ENCODE results near the gene CAMTA1.

Gene CAMTA1

DNA sequence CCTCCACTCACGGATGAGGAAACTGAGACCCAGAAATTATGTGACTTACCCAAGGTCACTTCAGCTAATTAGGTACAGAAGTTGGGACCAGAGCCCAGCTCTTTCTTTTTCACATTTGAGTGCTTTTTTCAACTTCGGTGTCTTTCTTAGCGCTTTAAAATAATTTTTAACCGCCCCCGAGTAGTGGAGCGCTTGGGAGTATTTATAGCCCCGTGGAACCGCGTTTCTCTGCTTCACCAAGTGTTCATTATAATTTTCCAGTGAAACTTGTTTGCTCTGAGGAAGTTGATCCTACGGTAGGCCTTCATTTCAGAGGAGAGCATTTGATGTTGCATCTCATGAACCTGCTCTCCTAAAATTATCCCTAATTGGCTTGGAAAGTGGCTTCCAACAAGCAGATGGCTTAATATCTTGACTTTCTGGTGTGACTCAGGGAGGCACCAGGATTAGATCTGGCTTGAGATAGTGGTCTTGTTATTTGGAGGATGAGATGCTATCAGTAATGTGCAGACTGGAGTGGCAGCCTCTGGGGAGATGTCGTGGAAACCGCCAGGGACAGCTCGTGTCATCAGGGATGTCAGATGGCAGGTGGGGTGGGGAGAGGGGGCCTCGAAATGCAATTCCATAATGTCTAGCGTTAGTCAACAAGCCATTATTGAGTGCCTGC, 321.3 kb downstream of the CAMTA1 start:
- ChIA-PET POLR2A (no interaction called here), CTCF (no interaction called here)
- TF ChIP-seq FOXM1 (IDR thresholded peaks at IDR 0.05; ENCODE audit: borderline replicate concordance) (no peak), BHLHE40 (IDR thresholded peaks at IDR 0.05; ENCODE audit: borderline replicate concordance) (no peak), ARNT (IDR thresholded peaks at IDR 0.05) (no peak), CTBP1 (IDR thresholded peaks at IDR 0.05; ENCODE audit: borderline replicate concordance) (no peak), L3MBTL2 (conservative IDR thresholded peaks at IDR 0.05) (no peak), FOXA1 (IDR thresholded peaks at IDR 0.05) (no peak), SP1 (IDR thresholded peaks at IDR 0.05) (no peak), FOXK2 (IDR thresholded peaks at IDR 0.05) (no peak), ZNF384 (IDR thresholded peaks at IDR 0.05) (no peak), TARDBP (IDR thresholded peaks at IDR 0.05) (no peak)
- TF ChIP-seq, protein P1, sequence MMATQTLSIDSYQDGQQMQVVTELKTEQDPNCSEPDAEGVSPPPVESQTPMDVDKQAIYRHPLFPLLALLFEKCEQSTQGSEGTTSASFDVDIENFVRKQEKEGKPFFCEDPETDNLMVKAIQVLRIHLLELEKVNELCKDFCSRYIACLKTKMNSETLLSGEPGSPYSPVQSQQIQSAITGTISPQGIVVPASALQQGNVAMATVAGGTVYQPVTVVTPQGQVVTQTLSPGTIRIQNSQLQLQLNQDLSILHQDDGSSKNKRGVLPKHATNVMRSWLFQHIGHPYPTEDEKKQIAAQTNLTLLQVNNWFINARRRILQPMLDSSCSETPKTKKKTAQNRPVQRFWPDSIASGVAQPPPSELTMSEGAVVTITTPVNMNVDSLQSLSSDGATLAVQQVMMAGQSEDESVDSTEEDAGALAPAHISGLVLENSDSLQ (IDR thresholded peaks at IDR 0.05), result no peak
- no peak for DNase-seq (ENCODE audit: extremely low spot score)

DNA sequence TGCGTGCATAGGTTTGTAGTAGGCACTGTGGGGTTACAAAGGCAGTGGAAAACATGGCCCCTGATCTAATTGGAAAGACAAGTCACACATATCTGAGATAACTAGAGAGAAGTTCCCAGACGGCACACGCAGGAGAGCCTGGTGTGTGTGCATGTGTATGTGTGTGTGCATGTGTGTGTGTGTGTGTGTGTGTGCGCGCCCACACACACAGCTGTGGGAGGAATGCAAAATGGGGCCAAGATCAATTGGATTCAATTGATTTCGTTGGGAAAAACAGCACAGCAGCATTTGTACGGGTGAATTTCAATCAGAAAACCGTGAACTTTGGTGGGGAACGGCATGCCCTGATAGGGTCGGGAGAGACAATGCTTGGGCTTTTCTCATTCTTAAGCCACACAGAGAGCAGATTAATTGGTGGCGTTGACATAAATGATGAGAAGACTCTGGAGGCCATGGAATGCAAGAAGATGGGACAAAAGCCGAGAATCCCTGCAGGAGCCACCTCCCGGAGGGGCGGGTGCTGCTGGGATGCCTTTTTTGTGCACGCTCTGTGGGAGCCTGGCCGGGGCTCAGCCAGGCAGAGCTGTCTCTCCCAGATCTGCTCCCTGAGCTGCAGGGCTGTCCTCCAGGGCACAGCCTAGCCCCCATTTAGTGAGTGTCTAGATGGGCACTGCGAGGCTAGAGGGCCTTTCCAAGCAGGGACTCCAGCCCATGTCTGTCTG, 322.0 kb downstream of the CAMTA1 start:
- no peak for TF ChIP-seq BHLHE40 (IDR thresholded peaks at IDR 0.05; ENCODE audit: borderline replicate concordance)
- no peak for TF ChIP-seq L3MBTL2 (conservative IDR thresholded peaks at IDR 0.05)
- ChIA-PET POLR2A (no interaction called here), CTCF (no interaction called here)
- no peak for DNase-seq (ENCODE audit: extremely low spot score)

DNA sequence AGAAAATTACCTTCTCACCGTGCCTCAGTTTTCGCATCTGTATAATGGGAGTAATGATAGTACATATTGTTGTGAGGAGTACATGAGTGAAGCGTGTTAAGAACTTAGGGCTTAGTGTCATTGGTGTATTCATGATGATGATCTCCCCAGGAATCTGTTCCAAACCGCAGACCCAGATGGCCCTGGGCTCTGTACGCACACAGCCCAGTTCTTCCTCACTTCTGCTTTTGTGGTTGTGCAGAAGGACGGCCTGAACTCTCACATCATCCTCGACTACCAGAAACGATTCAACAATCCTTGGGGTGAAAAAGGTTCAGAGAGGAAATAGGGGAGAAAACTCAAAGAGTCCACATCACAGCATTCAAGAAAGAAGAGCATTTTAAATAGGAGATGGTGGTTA, 323.0 kb downstream of the CAMTA1 start:
- ChIA-PET POLR2A (no interaction called here), CTCF (no interaction called here)
- no peak for DNase-seq (ENCODE audit: extremely low spot score)
- no peak for TF ChIP-seq ELF4 (IDR thresholded peaks at IDR 0.05)
- no peak for TF ChIP-seq FOXA1 (IDR thresholded peaks at IDR 0.05)
- no peak for TF ChIP-seq SP1 (IDR thresholded peaks at IDR 0.05)
- no peak for TF ChIP-seq BHLHE40 (IDR thresholded peaks at IDR 0.05; ENCODE audit: borderline replicate concordance)
- no peak for TF ChIP-seq CTBP1 (IDR thresholded peaks at IDR 0.05; ENCODE audit: borderline replicate concordance)
- TF ChIP-seq FOXM1 (IDR thresholded peaks at IDR 0.05; ENCODE audit: borderline replicate concordance), result no peak
- TF ChIP-seq ZNF384 (IDR thresholded peaks at IDR 0.05), result no peak
- TF ChIP-seq L3MBTL2 (conservative IDR thresholded peaks at IDR 0.05), result no peak
- TF ChIP-seq NFRKB (IDR thresholded peaks at IDR 0.05), result no peak
- TF ChIP-seq ARNT (IDR thresholded peaks at IDR 0.05), result no peak
- no peak for TF ChIP-seq TARDBP (IDR thresholded peaks at IDR 0.05)
- no peak for TF ChIP-seq LEF1 (IDR thresholded peaks at IDR 0.05; ENCODE audit: borderline replicate concordance)

DNA sequence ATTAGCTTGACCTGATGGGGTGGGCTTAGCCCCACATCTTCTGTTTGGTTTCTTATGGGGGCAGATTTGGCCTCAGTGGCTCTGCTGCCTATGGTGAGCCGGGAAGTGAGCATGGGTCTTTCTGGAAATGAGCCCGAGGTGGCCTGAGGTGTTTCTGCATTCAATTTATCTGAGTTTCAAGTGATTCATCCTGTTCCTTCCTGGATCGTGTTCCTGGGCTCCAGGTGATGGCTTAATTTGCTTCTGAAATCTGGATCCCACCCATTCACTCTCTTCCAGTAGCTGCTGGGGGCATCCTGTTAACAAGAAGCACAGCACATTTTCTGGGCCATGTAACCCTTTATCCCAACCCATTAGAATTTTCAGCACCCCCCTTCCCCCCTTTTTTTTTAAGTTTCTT, 324.6 kb downstream of the CAMTA1 start:
- TF ChIP-seq CTBP1 (IDR thresholded peaks at IDR 0.05; ENCODE audit: borderline replicate concordance), result no peak
- TF ChIP-seq SP1 (IDR thresholded peaks at IDR 0.05), result no peak
- no peak for TF ChIP-seq HDGF (IDR thresholded peaks at IDR 0.05; ENCODE audit: borderline replicate concordance)
- TF ChIP-seq ELF4 (IDR thresholded peaks at IDR 0.05), result no peak
- POLR2A ChIA-PET, result no interaction called here
- no peak for DNase-seq (ENCODE audit: extremely low spot score)
- CTCF ChIA-PET, result interaction anchor here (1.7 kb wide), 1 partner anchor 68 kb away, joined by 5 read pairs; no protein-coding TSS in a partner anchor

DNA sequence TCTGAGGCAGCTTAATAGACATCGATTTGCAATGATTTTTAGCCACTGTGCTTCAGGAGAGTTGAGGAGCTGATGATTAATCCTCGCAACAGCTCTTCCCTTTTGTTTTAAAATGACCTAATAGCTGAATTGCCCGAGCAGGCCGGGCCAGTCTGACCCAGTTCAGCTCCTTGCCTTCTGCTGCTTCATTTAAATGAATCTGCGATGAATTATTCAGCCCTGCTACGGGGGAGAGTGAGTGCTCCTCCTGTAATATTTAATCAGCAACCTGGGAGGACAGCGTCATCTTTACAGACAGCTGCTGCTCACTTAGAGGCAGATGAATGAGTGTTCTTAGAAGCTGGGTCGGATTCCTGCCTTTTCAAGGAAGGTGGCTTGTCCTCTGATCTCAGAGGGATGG, 325.1 kb downstream of the CAMTA1 start:
- ChIA-PET CTCF (interaction anchor here (1.7 kb wide), 1 partner anchor 68 kb away, joined by 5 read pairs; no protein-coding TSS in a partner anchor), POLR2A (no interaction called here)
- DNase-seq (ENCODE audit: extremely low spot score), result no peak
- no peak for TF ChIP-seq NFRKB (IDR thresholded peaks at IDR 0.05)
- no peak for TF ChIP-seq LEF1 (IDR thresholded peaks at IDR 0.05; ENCODE audit: borderline replicate concordance)
- no peak for TF ChIP-seq L3MBTL2 (conservative IDR thresholded peaks at IDR 0.05)
- no peak for TF ChIP-seq CTBP1 (IDR thresholded peaks at IDR 0.05; ENCODE audit: borderline replicate concordance)
- no peak for TF ChIP-seq FOXM1 (IDR thresholded peaks at IDR 0.05; ENCODE audit: borderline replicate concordance)
- no peak for TF ChIP-seq ELF4 (IDR thresholded peaks at IDR 0.05)
- no peak for TF ChIP-seq ARNT (IDR thresholded peaks at IDR 0.05)
- no peak for TF ChIP-seq TARDBP (IDR thresholded peaks at IDR 0.05)
- TF ChIP-seq, protein P1 (IDR thresholded peaks at IDR 0.05), result no peak
- TF ChIP-seq BHLHE40 (IDR thresholded peaks at IDR 0.05; ENCODE audit: borderline replicate concordance), result no peak
- TF ChIP-seq ZNF384 (IDR thresholded peaks at IDR 0.05), result no peak
- no peak for TF ChIP-seq HDGF (IDR thresholded peaks at IDR 0.05; ENCODE audit: borderline replicate concordance)
- TF ChIP-seq FOXA1 (IDR thresholded peaks at IDR 0.05), result no peak
- no peak for TF ChIP-seq SP1 (IDR thresholded peaks at IDR 0.05)
- TF ChIP-seq FOXK2 (IDR thresholded peaks at IDR 0.05), result no peak
- TF ChIP-seq SUZ12 (IDR thresholded peaks at IDR 0.05), result no peak

DNA sequence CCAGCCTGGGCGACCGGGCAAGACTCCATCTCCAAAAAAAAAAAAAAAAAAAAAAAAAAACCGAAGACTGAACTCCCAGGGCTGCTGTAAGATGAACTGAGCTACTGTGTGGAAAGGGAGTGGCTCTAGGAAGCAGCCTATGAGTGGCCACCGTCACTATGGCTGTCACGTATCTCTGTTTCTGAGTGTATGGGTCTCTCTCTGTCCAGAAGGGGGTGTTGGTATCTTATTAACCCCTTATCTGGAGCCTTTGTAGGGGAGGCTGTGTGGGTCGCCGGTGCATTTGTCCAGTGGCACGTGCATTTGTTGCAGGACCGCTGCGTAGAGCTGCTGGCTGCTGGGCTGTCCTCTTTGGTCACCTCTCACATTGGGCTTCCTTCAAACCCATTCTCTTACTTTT, 326.6 kb downstream of the CAMTA1 start:
- no peak for TF ChIP-seq SUZ12 (IDR thresholded peaks at IDR 0.05)
- no peak for TF ChIP-seq ZNF384 (IDR thresholded peaks at IDR 0.05)
- TF ChIP-seq FOXM1 (IDR thresholded peaks at IDR 0.05; ENCODE audit: borderline replicate concordance), result no peak
- no peak for TF ChIP-seq NFRKB (IDR thresholded peaks at IDR 0.05)
- TF ChIP-seq HDGF (IDR thresholded peaks at IDR 0.05; ENCODE audit: borderline replicate concordance), result no peak
- TF ChIP-seq FOXA1 (IDR thresholded peaks at IDR 0.05), result no peak
- TF ChIP-seq CTBP1 (IDR thresholded peaks at IDR 0.05; ENCODE audit: borderline replicate concordance), result no peak
- no peak for TF ChIP-seq ELF4 (IDR thresholded peaks at IDR 0.05)
- no peak for TF ChIP-seq SP1 (IDR thresholded peaks at IDR 0.05)
- TF ChIP-seq ARNT (IDR thresholded peaks at IDR 0.05), result no peak
- TF ChIP-seq, protein P1 (IDR thresholded peaks at IDR 0.05), result no peak
- no peak for TF ChIP-seq FOXK2 (IDR thresholded peaks at IDR 0.05)
- TF ChIP-seq L3MBTL2 (conservative IDR thresholded peaks at IDR 0.05), result no peak
- TF ChIP-seq BHLHE40 (IDR thresholded peaks at IDR 0.05; ENCODE audit: borderline replicate concordance), result no peak
- no peak for TF ChIP-seq TARDBP (IDR thresholded peaks at IDR 0.05)
- no peak for TF ChIP-seq LEF1 (IDR thresholded peaks at IDR 0.05; ENCODE audit: borderline replicate concordance)
- CTCF ChIA-PET, result no interaction called here
- no peak for DNase-seq (ENCODE audit: extremely low spot score)
- POLR2A ChIA-PET, result no interaction called here
